ENCODE measurements around the gene UIMC1.

DNA sequence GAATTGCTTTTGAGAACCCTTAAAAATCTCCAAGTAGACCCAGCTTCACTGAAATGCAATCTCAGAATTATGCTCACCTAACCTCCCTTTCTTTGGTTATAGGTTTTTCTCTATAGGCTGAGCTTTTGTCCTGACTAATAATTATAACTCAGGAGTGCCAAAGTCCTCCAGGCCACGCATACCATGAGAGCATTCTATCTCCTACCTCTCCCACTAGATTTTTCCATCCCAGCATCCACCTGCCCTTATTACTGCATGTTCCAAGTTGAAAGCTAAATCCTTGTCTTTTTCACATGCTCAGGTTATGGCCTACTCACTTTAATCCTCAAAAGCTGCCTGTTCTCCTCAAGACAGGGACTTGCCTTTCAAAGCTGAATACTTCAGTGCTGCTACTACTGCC lies 38.1 kb upstream of the UIMC1 start:
- TF ChIP-seq, protein P1, sequence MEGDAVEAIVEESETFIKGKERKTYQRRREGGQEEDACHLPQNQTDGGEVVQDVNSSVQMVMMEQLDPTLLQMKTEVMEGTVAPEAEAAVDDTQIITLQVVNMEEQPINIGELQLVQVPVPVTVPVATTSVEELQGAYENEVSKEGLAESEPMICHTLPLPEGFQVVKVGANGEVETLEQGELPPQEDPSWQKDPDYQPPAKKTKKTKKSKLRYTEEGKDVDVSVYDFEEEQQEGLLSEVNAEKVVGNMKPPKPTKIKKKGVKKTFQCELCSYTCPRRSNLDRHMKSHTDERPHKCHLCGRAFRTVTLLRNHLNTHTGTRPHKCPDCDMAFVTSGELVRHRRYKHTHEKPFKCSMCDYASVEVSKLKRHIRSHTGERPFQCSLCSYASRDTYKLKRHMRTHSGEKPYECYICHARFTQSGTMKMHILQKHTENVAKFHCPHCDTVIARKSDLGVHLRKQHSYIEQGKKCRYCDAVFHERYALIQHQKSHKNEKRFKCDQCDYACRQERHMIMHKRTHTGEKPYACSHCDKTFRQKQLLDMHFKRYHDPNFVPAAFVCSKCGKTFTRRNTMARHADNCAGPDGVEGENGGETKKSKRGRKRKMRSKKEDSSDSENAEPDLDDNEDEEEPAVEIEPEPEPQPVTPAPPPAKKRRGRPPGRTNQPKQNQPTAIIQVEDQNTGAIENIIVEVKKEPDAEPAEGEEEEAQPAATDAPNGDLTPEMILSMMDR (IDR thresholded peaks at IDR 0.05 in 2 of 3, conservative IDR thresholded peaks at IDR 0.05 in 1 of 3; ENCODE audit: borderline replicate concordance in 1 of 3, insufficient read depth in 1 of 3, low read depth in 2 of 3, low read length in 2 of 3) = no peak
- TF ChIP-seq SIN3A (IDR thresholded peaks at IDR 0.05; ENCODE audit: low read depth) = no peak
- TF ChIP-seq FOSL1 (IDR thresholded peaks at IDR 0.05; ENCODE audit: low read depth) = no peak
- TF ChIP-seq, protein P2, sequence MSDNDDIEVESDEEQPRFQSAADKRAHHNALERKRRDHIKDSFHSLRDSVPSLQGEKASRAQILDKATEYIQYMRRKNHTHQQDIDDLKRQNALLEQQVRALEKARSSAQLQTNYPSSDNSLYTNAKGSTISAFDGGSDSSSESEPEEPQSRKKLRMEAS (IDR thresholded peaks at IDR 0.05) = no peak
- TF ChIP-seq SRF (IDR thresholded peaks at IDR 0.05; ENCODE audit: low read depth) = no peak
- TF ChIP-seq, protein P3, sequence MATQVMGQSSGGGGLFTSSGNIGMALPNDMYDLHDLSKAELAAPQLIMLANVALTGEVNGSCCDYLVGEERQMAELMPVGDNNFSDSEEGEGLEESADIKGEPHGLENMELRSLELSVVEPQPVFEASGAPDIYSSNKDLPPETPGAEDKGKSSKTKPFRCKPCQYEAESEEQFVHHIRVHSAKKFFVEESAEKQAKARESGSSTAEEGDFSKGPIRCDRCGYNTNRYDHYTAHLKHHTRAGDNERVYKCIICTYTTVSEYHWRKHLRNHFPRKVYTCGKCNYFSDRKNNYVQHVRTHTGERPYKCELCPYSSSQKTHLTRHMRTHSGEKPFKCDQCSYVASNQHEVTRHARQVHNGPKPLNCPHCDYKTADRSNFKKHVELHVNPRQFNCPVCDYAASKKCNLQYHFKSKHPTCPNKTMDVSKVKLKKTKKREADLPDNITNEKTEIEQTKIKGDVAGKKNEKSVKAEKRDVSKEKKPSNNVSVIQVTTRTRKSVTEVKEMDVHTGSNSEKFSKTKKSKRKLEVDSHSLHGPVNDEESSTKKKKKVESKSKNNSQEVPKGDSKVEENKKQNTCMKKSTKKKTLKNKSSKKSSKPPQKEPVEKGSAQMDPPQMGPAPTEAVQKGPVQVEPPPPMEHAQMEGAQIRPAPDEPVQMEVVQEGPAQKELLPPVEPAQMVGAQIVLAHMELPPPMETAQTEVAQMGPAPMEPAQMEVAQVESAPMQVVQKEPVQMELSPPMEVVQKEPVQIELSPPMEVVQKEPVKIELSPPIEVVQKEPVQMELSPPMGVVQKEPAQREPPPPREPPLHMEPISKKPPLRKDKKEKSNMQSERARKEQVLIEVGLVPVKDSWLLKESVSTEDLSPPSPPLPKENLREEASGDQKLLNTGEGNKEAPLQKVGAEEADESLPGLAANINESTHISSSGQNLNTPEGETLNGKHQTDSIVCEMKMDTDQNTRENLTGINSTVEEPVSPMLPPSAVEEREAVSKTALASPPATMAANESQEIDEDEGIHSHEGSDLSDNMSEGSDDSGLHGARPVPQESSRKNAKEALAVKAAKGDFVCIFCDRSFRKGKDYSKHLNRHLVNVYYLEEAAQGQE (IDR thresholded peaks at IDR 0.05; ENCODE audit: low read depth) = no peak

All from HCT116 (cell line).